ENCODE data around the gene ABL1.
"Not testable (repeated sequence)": the region's sequence is repeated elsewhere in the genome, so short reads cannot be mapped to it uniquely, and the experiment has no call there.

The ABL1 gene

DNA sequence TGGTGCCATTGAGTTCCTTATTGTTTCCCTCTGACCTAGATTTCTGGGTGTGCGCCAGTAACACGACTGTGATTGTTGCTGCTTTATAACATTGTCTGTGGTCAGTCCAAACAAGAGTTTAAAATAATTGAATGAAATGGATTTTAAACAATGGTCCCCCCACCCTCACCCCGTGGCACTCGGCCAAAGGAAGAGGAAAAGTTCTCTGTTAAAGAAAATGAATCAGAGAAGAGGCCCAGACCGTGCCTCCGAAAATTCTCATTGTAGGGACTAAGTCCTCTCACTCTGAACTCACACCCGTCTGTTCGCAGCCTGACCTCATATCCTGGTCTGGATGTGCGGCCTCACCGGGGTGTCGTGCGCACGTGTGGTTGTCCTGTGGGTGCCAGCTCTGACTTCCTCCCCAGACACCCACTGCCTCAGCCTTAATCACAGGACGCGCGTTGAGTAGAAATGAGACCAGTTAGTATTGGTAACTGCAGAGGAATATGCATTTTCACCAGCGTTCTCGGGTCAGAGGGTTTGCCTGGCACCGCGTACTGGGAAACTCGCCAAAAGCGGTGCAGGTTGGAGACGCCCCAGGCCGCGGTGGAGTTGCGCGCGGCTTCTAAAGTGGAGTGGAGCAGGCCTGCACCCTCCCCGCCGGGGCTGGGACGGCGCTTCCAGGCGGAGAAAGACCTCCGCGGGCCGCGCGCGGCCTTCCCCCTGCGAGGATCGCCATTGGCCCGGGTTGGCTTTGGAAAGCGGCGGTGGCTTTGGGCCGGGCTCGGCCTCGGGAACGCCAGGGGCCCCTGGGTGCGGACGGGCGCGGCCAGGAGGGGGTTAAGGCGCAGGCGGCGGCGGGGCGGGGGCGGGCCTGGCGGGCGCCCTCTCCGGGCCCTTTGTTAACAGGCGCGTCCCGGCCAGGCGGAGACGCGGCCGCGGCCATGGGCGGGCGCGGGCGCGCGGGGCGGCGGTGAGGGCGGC, at the start of gene ABL1:
Gene ABL1, plus strand, starts transcription at position 884 of the 966 bp plus-strand sequence. CDS start 193 bp downstream, outside the sequence.
- peak; percentile 76 for TF ChIP-seq ZFX (IDR thresholded peaks at IDR 0.05)
- TF ChIP-seq, protein P1, sequence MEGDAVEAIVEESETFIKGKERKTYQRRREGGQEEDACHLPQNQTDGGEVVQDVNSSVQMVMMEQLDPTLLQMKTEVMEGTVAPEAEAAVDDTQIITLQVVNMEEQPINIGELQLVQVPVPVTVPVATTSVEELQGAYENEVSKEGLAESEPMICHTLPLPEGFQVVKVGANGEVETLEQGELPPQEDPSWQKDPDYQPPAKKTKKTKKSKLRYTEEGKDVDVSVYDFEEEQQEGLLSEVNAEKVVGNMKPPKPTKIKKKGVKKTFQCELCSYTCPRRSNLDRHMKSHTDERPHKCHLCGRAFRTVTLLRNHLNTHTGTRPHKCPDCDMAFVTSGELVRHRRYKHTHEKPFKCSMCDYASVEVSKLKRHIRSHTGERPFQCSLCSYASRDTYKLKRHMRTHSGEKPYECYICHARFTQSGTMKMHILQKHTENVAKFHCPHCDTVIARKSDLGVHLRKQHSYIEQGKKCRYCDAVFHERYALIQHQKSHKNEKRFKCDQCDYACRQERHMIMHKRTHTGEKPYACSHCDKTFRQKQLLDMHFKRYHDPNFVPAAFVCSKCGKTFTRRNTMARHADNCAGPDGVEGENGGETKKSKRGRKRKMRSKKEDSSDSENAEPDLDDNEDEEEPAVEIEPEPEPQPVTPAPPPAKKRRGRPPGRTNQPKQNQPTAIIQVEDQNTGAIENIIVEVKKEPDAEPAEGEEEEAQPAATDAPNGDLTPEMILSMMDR (conservative IDR thresholded peaks at IDR 0.05) = 0 out of 2 replicates have a peak, but pooled peaks have one; percentile 13
- peak within 1 kb of the TSS; percentile 83 for H3K27ac ChIP-seq

DNA sequence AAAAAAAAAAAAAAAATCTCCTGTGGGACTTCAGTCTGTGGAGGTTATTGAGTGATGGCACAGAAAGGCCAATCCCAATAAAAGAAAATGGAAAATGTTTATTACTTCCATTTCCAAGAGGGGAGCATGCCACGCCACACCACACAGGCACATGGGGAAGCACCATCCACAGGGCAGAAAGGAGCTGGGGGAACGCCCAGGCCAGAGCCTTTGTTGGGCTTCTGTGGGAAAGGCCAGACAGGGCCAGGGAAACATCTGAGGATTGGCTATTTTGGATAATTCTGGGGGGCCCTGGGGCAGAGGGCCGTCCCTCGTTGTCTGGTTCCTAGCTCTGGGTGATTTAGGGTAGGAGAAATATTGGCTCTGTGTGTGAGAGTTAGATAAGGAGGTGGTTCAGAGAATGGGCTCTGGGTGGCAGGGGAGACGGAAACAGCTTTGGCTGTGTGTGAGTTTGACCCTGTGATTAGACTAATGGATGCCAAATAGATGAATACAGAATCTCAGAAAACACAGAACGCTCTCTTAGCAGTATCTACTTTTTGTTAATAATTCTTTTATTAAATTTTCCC, 49.0 kb upstream of the ABL1 start:
- no peak for TF ChIP-seq ZFX (IDR thresholded peaks at IDR 0.05)
- TF ChIP-seq, protein P1 (conservative IDR thresholded peaks at IDR 0.05) = no peak
- no peak overlapping the region for H3K27ac ChIP-seq

DNA sequence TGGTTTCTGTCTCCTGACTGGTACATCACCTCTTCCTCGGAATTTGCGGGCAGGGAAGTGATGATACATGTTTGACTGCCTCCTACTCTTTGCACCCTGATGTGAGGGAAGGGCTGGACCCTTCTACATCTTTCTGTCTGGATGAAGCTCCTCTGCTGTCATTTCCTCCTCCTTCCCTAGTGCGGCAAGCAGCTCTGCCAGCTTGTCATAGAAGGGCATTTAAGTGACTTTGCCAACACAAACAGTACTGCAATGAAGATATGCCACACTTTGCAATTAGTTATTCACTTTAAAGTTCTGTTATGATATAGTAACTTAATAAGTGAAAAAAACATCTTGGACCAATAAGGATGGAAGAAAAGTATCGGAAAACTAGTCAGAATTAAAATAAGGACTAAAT, 48.5 kb upstream of the ABL1 start:
- no peak overlapping the region for H3K27ac ChIP-seq
- TF ChIP-seq, protein P1 (conservative IDR thresholded peaks at IDR 0.05) = no peak
- no peak for TF ChIP-seq ZFX (IDR thresholded peaks at IDR 0.05)

DNA sequence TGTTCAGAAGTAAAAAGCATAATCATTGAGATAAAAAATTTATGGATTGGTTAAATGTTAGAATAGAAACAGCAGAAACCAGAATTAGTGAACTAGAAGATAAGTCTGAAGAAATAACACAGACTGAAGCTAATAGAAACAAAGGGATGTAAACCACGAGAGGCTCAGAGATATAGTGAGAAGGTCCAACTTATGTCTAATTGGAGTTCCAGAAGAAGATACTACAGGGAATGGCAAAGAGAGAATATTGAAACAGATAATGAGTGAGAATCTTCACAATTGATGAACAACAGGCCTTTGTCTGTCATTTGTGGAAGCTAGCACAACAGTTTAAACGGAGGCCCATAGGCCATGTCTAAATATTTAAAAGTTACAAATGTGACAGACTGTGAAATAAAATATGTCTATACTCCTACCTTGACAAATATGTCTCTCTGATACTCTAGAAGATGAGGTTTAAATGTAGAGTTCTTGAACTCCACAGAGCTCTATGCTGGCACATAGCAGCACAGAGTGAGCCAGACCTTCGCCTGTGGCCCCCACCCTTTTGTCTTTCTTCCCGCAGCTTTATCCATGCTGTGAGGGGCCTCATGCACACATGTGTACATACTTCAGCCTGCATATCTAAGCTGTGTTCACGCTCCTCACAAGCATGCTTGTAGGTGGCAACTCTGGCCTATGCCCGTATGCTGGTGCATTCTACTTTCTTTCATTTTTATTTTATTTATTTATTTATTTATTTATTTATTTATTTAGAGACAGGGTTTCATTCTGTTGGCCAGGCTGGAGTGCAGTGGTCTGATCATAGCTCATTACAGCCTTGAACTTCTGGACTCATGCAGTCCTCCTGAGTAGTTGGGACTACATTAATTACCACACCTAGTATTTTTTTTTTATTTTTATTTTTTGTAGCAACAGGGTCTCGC, 45.0 kb upstream of the ABL1 start:
- no peak overlapping the region for H3K27ac ChIP-seq
- TF ChIP-seq, protein P1 (conservative IDR thresholded peaks at IDR 0.05) = no peak
- no peak for TF ChIP-seq ZFX (IDR thresholded peaks at IDR 0.05)

DNA sequence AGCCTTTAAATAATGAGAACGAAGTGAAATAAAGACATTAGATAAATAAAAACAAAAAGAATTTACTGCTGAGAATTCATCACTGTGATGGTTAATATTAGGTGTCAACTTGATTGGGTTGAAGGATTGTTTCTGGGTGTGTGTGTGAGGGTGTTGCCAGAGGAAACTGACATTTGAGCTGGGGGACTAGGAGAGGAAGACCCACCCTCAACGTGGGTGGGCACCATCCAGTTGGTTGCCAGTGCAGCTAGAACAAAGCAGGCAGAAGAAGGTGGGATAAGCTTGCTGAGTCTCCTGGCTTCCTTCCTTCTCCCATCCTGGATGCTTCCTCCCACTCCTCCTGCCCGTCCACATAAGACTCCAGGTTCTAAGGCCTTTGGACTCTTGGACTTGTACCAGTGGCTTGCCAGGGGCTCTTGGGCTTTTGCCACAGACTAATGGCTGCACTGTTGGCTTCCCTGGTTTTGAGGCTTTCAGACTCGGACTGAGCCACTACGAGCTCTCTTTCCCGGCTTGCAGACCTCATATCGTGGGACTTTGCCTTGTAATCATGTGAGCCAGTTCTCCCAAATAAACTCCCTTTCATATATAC, 43.7 kb upstream of the ABL1 start:
- TF ChIP-seq, protein P1 (conservative IDR thresholded peaks at IDR 0.05) = no peak
- TF ChIP-seq ZFX (IDR thresholded peaks at IDR 0.05) = no peak
- no peak overlapping the region for H3K27ac ChIP-seq

DNA sequence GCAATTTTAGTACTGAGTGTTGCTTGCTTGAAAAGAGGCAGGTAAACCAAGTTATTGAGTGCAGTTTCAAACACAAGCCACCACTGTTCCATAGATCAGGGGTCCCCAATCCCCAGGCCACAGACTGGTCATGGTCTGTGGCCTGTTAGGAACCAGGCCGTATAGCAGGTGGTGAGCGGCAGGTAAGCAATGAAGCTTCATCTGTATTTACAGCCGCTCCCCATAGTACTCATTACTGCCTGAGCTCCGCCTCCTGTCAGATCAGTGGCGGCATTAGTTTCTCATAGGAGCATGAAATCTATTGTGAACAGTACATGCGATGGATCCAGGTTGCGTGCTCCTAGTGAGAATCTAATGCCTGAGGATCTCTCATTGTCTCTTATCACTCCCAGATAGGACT, 41.5 kb upstream of the ABL1 start:
- no peak overlapping the region for H3K27ac ChIP-seq
- TF ChIP-seq, protein P1 (conservative IDR thresholded peaks at IDR 0.05) = no peak
- TF ChIP-seq ZFX (IDR thresholded peaks at IDR 0.05) = no peak

DNA sequence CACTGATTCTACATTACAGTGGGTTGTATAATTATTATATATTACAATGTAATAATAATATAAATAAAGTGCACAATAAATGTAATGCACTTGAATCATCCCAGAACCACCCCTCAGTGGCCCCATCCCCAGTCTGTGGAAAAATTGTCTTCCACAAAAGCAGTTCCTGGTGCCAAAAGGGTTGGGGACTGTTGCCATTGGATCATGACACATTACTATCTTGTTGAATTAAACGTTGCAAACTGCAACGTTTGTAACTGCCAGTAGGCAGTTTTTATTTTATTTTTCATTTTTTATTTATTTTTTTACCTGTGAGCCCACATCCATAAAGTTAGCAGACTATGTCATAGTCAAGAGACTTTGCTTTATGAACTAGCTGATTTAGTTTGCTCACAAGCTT, 41.0 kb upstream of the ABL1 start:
- not testable (repeated sequence) for H3K27ac ChIP-seq

DNA sequence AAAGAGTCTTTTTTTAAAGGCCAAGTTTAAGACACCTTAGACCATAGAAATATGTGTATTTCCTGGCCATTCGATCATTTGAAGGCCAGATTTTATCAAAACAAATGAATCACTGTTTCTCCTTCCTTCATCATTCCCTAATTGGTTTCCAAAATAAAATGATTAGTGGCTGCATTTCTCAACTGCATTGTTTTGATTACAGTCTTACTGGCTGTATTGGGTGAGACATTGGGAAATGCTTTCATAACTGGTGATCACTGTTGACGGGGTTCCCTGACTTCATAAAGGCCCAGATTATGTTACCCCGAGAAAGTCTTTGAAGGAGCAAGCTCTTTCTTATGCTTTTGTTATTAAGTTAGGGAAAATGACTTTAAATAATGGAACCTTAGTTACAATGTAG, 40.6 kb upstream of the ABL1 start:
- H3K27ac ChIP-seq = not testable (repeated sequence)

All from C4-2B (cell line).